GM21529 (cell line): Measurements from ENCODE around the gene FAM135A.
"Not testable (repeated sequence)": the region's sequence is repeated elsewhere in the genome, so short reads cannot be mapped to it uniquely, and the experiment has no call there.

Experiments
- ATAC-seq: cut with Tn5 transposase; IDR thresholded peaks from one replicate; pipeline ENCODE4 v1.9.1; 2021; ENCODE audit not compliant: unreplicated experiment

The FAM135A gene

GRCh38 chr6:70396163-70396562, 17.1 kb upstream of the FAM135A start:
- no peak for ATAC-seq

- no peak for ATAC-seq
Observed at GRCh38 chr6:70396796-70397729, 16.2 kb upstream of the FAM135A start.

- ATAC-seq = no peak
Observed at GRCh38 chr6:70398783-70399728, 14.3 kb upstream of the FAM135A start.

GRCh38 chr6:70404658-70405057, 8.7 kb upstream of the FAM135A start:
- ATAC-seq = no peak

GRCh38 chr6:70409216-70409615, 4.1 kb upstream of the FAM135A start:
- no peak for ATAC-seq

- ATAC-seq = no peak
Observed at GRCh38 chr6:70411542-70412251, 1.6 kb upstream of the FAM135A start.

- peak; percentile 14 for ATAC-seq
Observed at GRCh38 chr6:70412252-70413113, 825 bp upstream of the FAM135A start.

GRCh38 chr6:70413992-70414494, 735 bp downstream of the FAM135A start:
- no peak for ATAC-seq

- ATAC-seq = no peak
Observed at GRCh38 chr6:70414813-70415212, 1.5 kb downstream of the FAM135A start.

- no peak for ATAC-seq
Observed at GRCh38 chr6:70415247-70415646, 1.9 kb downstream of the FAM135A start.

- no peak for ATAC-seq
Observed at GRCh38 chr6:70415660-70416059, 2.4 kb downstream of the FAM135A start.

- ATAC-seq = no peak
Observed at GRCh38 chr6:70421509-70421908, 8.2 kb downstream of the FAM135A start.

GRCh38 chr6:70423189-70424134, 10.2 kb downstream of the FAM135A start:
- ATAC-seq = no peak

- ATAC-seq = no peak
Observed at GRCh38 chr6:70424291-70424690, 11.0 kb downstream of the FAM135A start.

GRCh38 chr6:70436320-70436719, 23.0 kb downstream of the FAM135A start:
- ATAC-seq = no peak

GRCh38 chr6:70445001-70445400, 31.7 kb downstream of the FAM135A start:
- ATAC-seq = no peak

- not testable (repeated sequence) for ATAC-seq
Observed at GRCh38 chr6:70447343-70448070, 34.2 kb downstream of the FAM135A start.

- ATAC-seq = not testable (repeated sequence)
Observed at GRCh38 chr6:70453899-70454298, 40.6 kb downstream of the FAM135A start.
